Stomach smooth muscle (tissue), 2 donors: ENCODE measurements around the gene DNAH2.

Source experiments
- H3K27ac ChIP-seq: one replicate; pipeline ENCODE4 v1.7.0; 2013; ENCODE audit warnings: mild to moderate bottlenecking, low read length, inconsistent platforms
- H3K27me3 ChIP-seq, 2 donors: one replicate each; pipeline ENCODE4 v1.7.0; 2013; ENCODE audit warnings: low read length in 2 of 2; ENCODE audit not compliant: insufficient read depth in 2 of 2, control insufficient read depth in 1 of 2
- H3K36me3 ChIP-seq, 2 donors: one replicate each; pipeline ENCODE4 v1.7.0; 2013; ENCODE audit warnings: low read length in 2 of 2; ENCODE audit not compliant: control insufficient read depth in 2 of 2, insufficient read depth in 2 of 2
- H3K4me1 ChIP-seq: one replicate; pipeline ENCODE4 v1.7.0; 2013; ENCODE audit warnings: low read length; ENCODE audit not compliant: control insufficient read depth, insufficient read depth
- H3K4me3 ChIP-seq, 2 donors: one replicate each; pipeline ENCODE4 v1.7.0; 2013; ENCODE audit warnings: low read length in 2 of 2
- H3K9ac ChIP-seq, 2 donors: one replicate each; pipeline ENCODE4 v1.7.0; 2013; ENCODE audit warnings: low read length in 2 of 2, mild to moderate bottlenecking in 1 of 2
- H3K9me3 ChIP-seq, 2 donors: one replicate each; pipeline ENCODE4 v1.7.0; 2013; ENCODE audit warnings: low read length in 2 of 2; ENCODE audit not compliant: control insufficient read depth in 2 of 2
- donor health status: healthy.
- donor health status: Pancreatic carcinoma.

DNAH2 gene

GRCh38 chr17:7840875-7841274 lies 123.3 kb downstream of the DNAH2 start:
- H3K4me3 ChIP-seq: peak overlapping the region; percentile 69 to 87
- H3K36me3 ChIP-seq: peaks cover 3 to 13% of the 10 kb centered on the region in 2 donors
- H3K9ac ChIP-seq: peak overlapping the region; percentile 72 to 98
- no peaks in the 10 kb centered on the region for H3K9me3 ChIP-seq
- H3K4me1 ChIP-seq: peaks cover 77% of the 10 kb centered on the region
- H3K27me3 ChIP-seq: no peaks in the 10 kb centered on the region
- H3K27ac ChIP-seq: peak overlapping the region; percentile 92

- H3K4me3 ChIP-seq: peak overlapping the region; percentile 69 to 87
- H3K27me3 ChIP-seq: no peaks in the 10 kb centered on the region
- peak overlapping the region; percentile 92 for H3K27ac ChIP-seq
- H3K9ac ChIP-seq: peak overlapping the region; percentile 72 to 98
- no peaks in the 10 kb centered on the region for H3K9me3 ChIP-seq
- peaks cover 8 to 15% of the 10 kb centered on the region in 2 donors for H3K36me3 ChIP-seq
- peaks cover 72% of the 10 kb centered on the region for H3K4me1 ChIP-seq
These were observed 123.9 kb downstream of the DNAH2 start for GRCh38 chr17:7841396-7841914.

GRCh38 chr17:7841915-7842379 lies 124.4 kb downstream of the DNAH2 start:
- Histone ChIP-seq H3K4me3 (peak overlapping the region; percentile 69 to 87), H3K27ac (peak overlapping the region; percentile 92), H3K9me3 (no peaks in the 10 kb centered on the region), H3K36me3 (peaks cover 11 to 16% of the 10 kb centered on the region in 2 donors), H3K9ac (peak overlapping the region; percentile 87 to 98), H3K4me1 (peaks cover 67% of the 10 kb centered on the region), H3K27me3 (no peaks in the 10 kb centered on the region)

- Histone ChIP-seq H3K36me3 (peaks cover 16 to 18% of the 10 kb centered on the region in 2 donors), H3K4me1 (peaks cover 60% of the 10 kb centered on the region), H3K9me3 (no peaks in the 10 kb centered on the region), H3K27ac (peak overlapping the region; percentile 92), H3K27me3 (no peaks in the 10 kb centered on the region), H3K4me3 (peak overlapping the region; percentile 69 to 87), H3K9ac (peak overlapping the region; percentile 87 to 98)
These were observed 125.1 kb downstream of the DNAH2 start for GRCh38 chr17:7842380-7843256.

- peaks cover 58% of the 10 kb centered on the region for H3K4me1 ChIP-seq
- H3K27ac ChIP-seq: peak overlapping the region; percentile 92
These were observed 125.7 kb downstream of the DNAH2 start for GRCh38 chr17:7843257-7843535.

GRCh38 chr17:7843536-7844291 lies 126.2 kb downstream of the DNAH2 start:
- Histone ChIP-seq H3K4me3 (peak overlapping the region; percentile 69 to 87), H3K9ac (peak overlapping the region; percentile 79 to 98), H3K27me3 (no peaks in the 10 kb centered on the region), H3K27ac (peak overlapping the region; percentile 92), H3K36me3 (peaks cover 19 to 20% of the 10 kb centered on the region in 2 donors), H3K9me3 (no peaks in the 10 kb centered on the region), H3K4me1 (peaks cover 54% of the 10 kb centered on the region)

More at GRCh38 chr17:7843257-7843535, 125.7 kb downstream of the DNAH2 start:
- H3K9ac ChIP-seq: peak overlapping the region; percentile 78 to 98
- H3K4me3 ChIP-seq: peak overlapping the region; percentile 69 to 87
- no peaks in the 10 kb centered on the region for H3K27me3 ChIP-seq
- peaks cover 19 to 20% of the 10 kb centered on the region in 2 donors for H3K36me3 ChIP-seq
- H3K9me3 ChIP-seq: no peaks in the 10 kb centered on the region

- peaks cover 23 to 25% of the 10 kb centered on the region in 2 donors for H3K36me3 ChIP-seq
- H3K4me3 ChIP-seq: peak overlapping the region; percentile 69 to 87
- H3K4me1 ChIP-seq: peaks cover 46% of the 10 kb centered on the region
- peak overlapping the region; percentile 79 to 98 for H3K9ac ChIP-seq
- H3K27me3 ChIP-seq: no peaks in the 10 kb centered on the region
- H3K27ac ChIP-seq: peak overlapping the region; percentile 92
- no peaks in the 10 kb centered on the region for H3K9me3 ChIP-seq
These were observed 127.0 kb downstream of the DNAH2 start for GRCh38 chr17:7844292-7845154.

- peaks cover 41% of the 10 kb centered on the region for H3K4me1 ChIP-seq
These were observed 128.0 kb downstream of the DNAH2 start for GRCh38 chr17:7845359-7846062.

GRCh38 chr17:7846063-7846735 lies 128.7 kb downstream of the DNAH2 start:
- Histone ChIP-seq H3K4me1 (peaks cover 38% of the 10 kb centered on the region), H3K27me3 (no peaks in the 10 kb centered on the region), H3K36me3 (peaks cover 28 to 37% of the 10 kb centered on the region in 2 donors), H3K9ac (no peak overlapping the region), H3K27ac (no peak overlapping the region), H3K9me3 (no peaks in the 10 kb centered on the region), H3K4me3 (no peak overlapping the region)

More at GRCh38 chr17:7845359-7846062, 128.0 kb downstream of the DNAH2 start:
- Histone ChIP-seq H3K27me3 (no peaks in the 10 kb centered on the region), H3K9me3 (no peaks in the 10 kb centered on the region), H3K9ac (peak overlapping the region; percentile 68 to 98), H3K27ac (peak overlapping the region; percentile 92), H3K4me3 (peak overlapping the region; percentile 69 to 87), H3K36me3 (peaks cover 27 to 31% of the 10 kb centered on the region in 2 donors)
